HG02943 (cell line): ENCODE measurements around the gene TBC1D25.
A peak's percentile ranks its signal among the peaks of the same experiment; 100 is the strongest.

Experiments used
- ATAC-seq: cut with Tn5 transposase; IDR thresholded peaks from one replicate; pipeline ENCODE4 v1.9.1; 2021; ENCODE audit warnings: mild to moderate bottlenecking, low read depth, moderate library complexity; ENCODE audit not compliant: unreplicated experiment

Gene TBC1D25

GRCh38 chrX:48597353-48598264, 58.1 kb downstream of the TBC1D25 start, which contains the start of gene WDR13:
Gene WDR13, plus strand, starts transcription at chrX:48597492. Its CDS starts 505 bp downstream, at chrX:48597997.
- ATAC-seq: peak; percentile 68

GRCh38 chrX:48598614-48599013, 59.1 kb downstream of the TBC1D25 start:
- no peak for ATAC-seq

GRCh38 chrX:48599341-48599740, 59.8 kb downstream of the TBC1D25 start:
- ATAC-seq: no peak

- ATAC-seq: no peak
Measured at GRCh38 chrX:48600226-48600625, 60.7 kb downstream of the TBC1D25 start.

- ATAC-seq: no peak
Measured at GRCh38 chrX:48601741-48602394, 62.4 kb downstream of the TBC1D25 start.

- no peak for ATAC-seq
Measured at GRCh38 chrX:48604701-48605100, 65.2 kb downstream of the TBC1D25 start.

GRCh38 chrX:48606091-48606490, 66.6 kb downstream of the TBC1D25 start:
- no peak for ATAC-seq

- no peak for ATAC-seq
Measured at GRCh38 chrX:48611703-48612102, 72.2 kb downstream of the TBC1D25 start.
